Stimulated activated naive CD8-positive, alpha-beta T cell treated with anti-CD3 and anti-CD28 coated beads, Interleukin-15, amount 100 ng/mL, for 72 hours (primary cell): Measurements from ENCODE around the gene NXN.
A peak's percentile ranks its signal among the peaks of the same experiment; 100 is the strongest.
"Not testable (repeated sequence)": the region's sequence is repeated elsewhere in the genome, so short reads cannot be mapped to it uniquely, and the experiment has no call there.

Experiments used
- ATAC-seq: fragments of 150-1000 bp; cut with Tn5 transposase; 2 replicates; pipeline ENCODE4 v1.10.0; 2021; ENCODE audit warnings: mild to moderate bottlenecking, moderate library complexity
- DNase-seq, 2 donors: peaks; one replicate each; pipeline ENCODE4 v3.0.0; 2021 to 2022
- H3K27ac Mint-ChIP-seq, 2 donors: one replicate each; pipeline ENCODE4 v1.8.0; 2022; ENCODE audit warnings: mild to moderate bottlenecking in 2 of 2, mixed read lengths in 2 of 2, moderate library complexity in 2 of 2
- H3K27me3 Mint-ChIP-seq: one replicate; pipeline ENCODE4 v1.8.0; 2022; ENCODE audit warnings: mixed read lengths
- H3K4me1 Mint-ChIP-seq: one replicate; pipeline ENCODE4 v1.8.0; 2022; ENCODE audit warnings: mild to moderate bottlenecking, mixed read lengths
- H3K4me3 Mint-ChIP-seq, 2 donors: one replicate each; pipeline ENCODE4 v1.8.0; 2022; ENCODE audit warnings: mild to moderate bottlenecking in 2 of 2, mixed read lengths in 2 of 2, moderate library complexity in 1 of 2
- H3K9me3 Mint-ChIP-seq, 2 donors: one replicate each; pipeline ENCODE4 v1.8.0; 2022; ENCODE audit warnings: mixed read lengths in 2 of 2

NXN gene

GRCh38 chr17:841313-841712 lies 138.3 kb downstream of the NXN start:
- Mint-ChIP-seq H3K4me1 (peaks cover under 1% of the 10 kb centered on the region), H3K27ac (no peak overlapping the region), H3K9me3 (no peaks in the 10 kb centered on the region), H3K27me3 (peaks cover 37% of the 10 kb centered on the region), H3K4me3 (no peak overlapping the region)
- no peak for DNase-seq
- no peak for ATAC-seq

GRCh38 chr17:838486-838885 lies 141.1 kb downstream of the NXN start:
- ATAC-seq (no peak), DNase-seq (no peak)
- Mint-ChIP-seq H3K9me3 (no peaks in the 10 kb centered on the region), H3K4me3 (no peak overlapping the region), H3K27ac (no peak overlapping the region), H3K27me3 (peaks cover 14% of the 10 kb centered on the region), H3K4me1 (no peaks in the 10 kb centered on the region)

DNA sequence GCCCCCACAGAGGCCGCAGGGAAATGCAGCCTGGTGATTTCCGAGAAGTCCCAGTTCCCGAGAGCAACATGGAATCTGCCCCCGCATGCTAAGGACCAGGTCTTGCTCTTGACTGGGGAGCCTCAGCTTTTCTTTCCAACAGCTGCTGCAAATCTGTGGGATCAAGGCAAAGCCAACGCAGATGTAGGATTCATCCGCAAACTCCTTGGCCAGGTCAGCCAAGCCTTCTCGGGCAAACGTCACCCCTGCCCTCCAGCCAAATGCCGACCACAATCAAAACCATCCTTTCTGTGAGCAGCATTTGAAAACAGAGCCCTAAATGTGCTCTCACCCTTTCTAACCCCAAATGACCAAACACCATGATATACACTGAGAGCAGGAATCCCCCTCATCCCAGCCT lies 143.4 kb downstream of the NXN start:
- DNase-seq (no peak), ATAC-seq (no peak)
- Mint-ChIP-seq H3K27me3 (peaks cover 9% of the 10 kb centered on the region), H3K27ac (no peak overlapping the region), H3K4me3 (no peak overlapping the region), H3K9me3 (no peaks in the 10 kb centered on the region), H3K4me1 (no peaks in the 10 kb centered on the region)

GRCh38 chr17:835721-836120 lies 143.9 kb downstream of the NXN start:
- H3K9me3 Mint-ChIP-seq, H3K27me3 Mint-ChIP-seq, ATAC-seq, H3K4me1 Mint-ChIP-seq, H3K27ac Mint-ChIP-seq, H3K4me3 Mint-ChIP-seq, DNase-seq: not testable (repeated sequence)

GRCh38 chr17:835263-835662 lies 144.3 kb downstream of the NXN start:
- peak overlapping the region in 1 of 2 donors; percentile 25 for H3K27ac Mint-ChIP-seq
- H3K4me3 Mint-ChIP-seq: no peak overlapping the region
- H3K4me1 Mint-ChIP-seq: no peaks in the 10 kb centered on the region
- ATAC-seq (no peak), DNase-seq (no peak)
- H3K9me3 Mint-ChIP-seq: peaks cover 0 to 1% of the 10 kb centered on the region in 2 donors
- peaks cover 11% of the 10 kb centered on the region for H3K27me3 Mint-ChIP-seq

GRCh38 chr17:834136-834535 lies 145.4 kb downstream of the NXN start:
- Mint-ChIP-seq H3K27me3 (peaks cover 16% of the 10 kb centered on the region), H3K9me3 (peaks cover 0 to 7% of the 10 kb centered on the region in 2 donors), H3K4me3 (no peak overlapping the region), H3K27ac (no peak overlapping the region), H3K4me1 (no peaks in the 10 kb centered on the region)
- ATAC-seq (no peak), DNase-seq (no peak)

GRCh38 chr17:830950-831349 lies 148.6 kb downstream of the NXN start:
- Mint-ChIP-seq H3K4me1 (no peaks in the 10 kb centered on the region), H3K9me3 (peaks cover 0 to 7% of the 10 kb centered on the region in 2 donors), H3K4me3 (no peak overlapping the region), H3K27me3 (peaks cover 7% of the 10 kb centered on the region), H3K27ac (no peak overlapping the region)
- DNase-seq (no peak), ATAC-seq (no peak)

GRCh38 chr17:830381-830780 lies 149.2 kb downstream of the NXN start:
- H3K9me3 Mint-ChIP-seq: peaks cover 0 to 7% of the 10 kb centered on the region in 2 donors
- DNase-seq (no peak), ATAC-seq (no peak)
- H3K27me3 Mint-ChIP-seq: peaks cover 7% of the 10 kb centered on the region
- H3K4me3 Mint-ChIP-seq: no peak overlapping the region
- no peaks in the 10 kb centered on the region for H3K4me1 Mint-ChIP-seq
- no peak overlapping the region for H3K27ac Mint-ChIP-seq

GRCh38 chr17:829614-830013 lies 150.0 kb downstream of the NXN start:
- not testable (repeated sequence) for ATAC-seq, H3K27ac Mint-ChIP-seq, H3K4me1 Mint-ChIP-seq, H3K9me3 Mint-ChIP-seq, H3K4me3 Mint-ChIP-seq, H3K27me3 Mint-ChIP-seq, DNase-seq

DNA sequence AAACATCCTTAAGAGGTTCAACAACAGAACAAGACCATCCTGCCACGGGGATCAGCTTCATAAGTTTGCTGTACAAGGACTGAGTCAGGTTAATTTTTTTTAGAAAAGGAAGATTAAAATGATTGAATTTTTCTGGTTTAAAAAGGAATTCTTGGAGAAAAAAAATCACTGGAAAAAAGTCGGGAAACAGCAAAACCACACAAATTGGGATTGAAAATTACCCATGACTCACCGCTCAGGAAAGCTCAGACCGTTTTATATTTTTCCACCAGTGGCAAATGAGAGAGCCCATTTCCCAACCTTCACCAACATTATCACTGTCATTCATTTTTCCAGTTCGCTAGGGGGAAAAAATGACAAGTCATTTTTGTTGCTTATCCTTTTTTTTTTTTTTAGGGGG lies 150.8 kb downstream of the NXN start:
- peaks cover 7% of the 10 kb centered on the region for H3K27me3 Mint-ChIP-seq
- H3K9me3 Mint-ChIP-seq: peaks cover 0 to 7% of the 10 kb centered on the region in 2 donors
- ATAC-seq (no peak), DNase-seq (no peak)
- no peak overlapping the region for H3K4me3 Mint-ChIP-seq
- no peaks in the 10 kb centered on the region for H3K4me1 Mint-ChIP-seq
- H3K27ac Mint-ChIP-seq: no peak overlapping the region

- H3K27ac Mint-ChIP-seq: no peak overlapping the region
- ATAC-seq: no peak
- no peak overlapping the region for H3K4me3 Mint-ChIP-seq
- H3K27me3 Mint-ChIP-seq: peaks cover 7% of the 10 kb centered on the region
- peaks cover 0 to 7% of the 10 kb centered on the region in 2 donors for H3K9me3 Mint-ChIP-seq
- no peaks in the 10 kb centered on the region for H3K4me1 Mint-ChIP-seq
- DNase-seq: no peak
Observed at GRCh38 chr17:826778-827177, 152.8 kb downstream of the NXN start.

DNA sequence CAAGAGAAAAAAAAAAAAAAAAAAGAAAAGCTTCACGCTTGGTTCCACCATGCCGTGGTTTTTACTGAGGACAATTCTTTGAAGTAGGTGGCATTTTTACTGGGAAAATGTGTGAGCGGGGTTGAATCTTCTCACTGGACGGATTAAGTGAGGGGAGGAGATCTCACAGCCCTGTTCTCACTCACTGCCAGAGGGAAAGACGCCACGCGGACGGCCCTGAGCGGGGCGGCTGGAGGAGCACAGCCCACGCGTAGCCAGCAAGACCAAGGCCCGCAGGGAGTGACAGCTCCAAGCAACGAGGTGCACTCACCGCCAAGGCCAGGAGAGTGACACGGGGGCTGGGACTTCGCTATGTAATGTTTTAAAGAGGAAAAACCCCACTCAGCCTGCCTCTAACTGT lies 154.4 kb downstream of the NXN start:
- H3K27me3 Mint-ChIP-seq: peaks cover 5% of the 10 kb centered on the region
- no peak for DNase-seq
- ATAC-seq: no peak
- H3K27ac Mint-ChIP-seq: no peak overlapping the region
- peaks cover 0 to 5% of the 10 kb centered on the region in 2 donors for H3K9me3 Mint-ChIP-seq
- no peak overlapping the region for H3K4me3 Mint-ChIP-seq
- no peaks in the 10 kb centered on the region for H3K4me1 Mint-ChIP-seq

DNA sequence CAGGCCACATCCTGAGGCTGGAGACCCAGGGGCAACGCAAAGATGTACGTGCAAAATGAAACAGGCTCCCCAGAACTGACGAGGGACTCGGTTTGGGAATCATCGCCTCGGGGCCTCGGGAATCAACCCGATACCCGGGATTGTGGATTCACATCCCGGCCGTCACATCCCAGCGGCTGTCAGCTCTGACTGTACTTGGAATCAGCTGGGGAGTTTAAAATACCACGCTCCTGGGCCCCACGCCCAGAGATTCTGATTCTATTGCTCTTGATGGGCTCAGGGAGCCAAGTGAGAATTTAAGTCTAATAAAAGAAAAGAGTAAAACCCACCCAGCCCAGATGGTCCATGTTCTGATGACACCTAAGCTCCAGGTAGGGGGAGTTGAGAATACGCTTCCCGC lies 155.2 kb downstream of the NXN start:
- H3K4me1 Mint-ChIP-seq: no peaks in the 10 kb centered on the region
- DNase-seq: no peak
- H3K27ac Mint-ChIP-seq: peak overlapping the region in 1 of 2 donors; percentile 82

GRCh38 chr17:823501-823902 lies 156.1 kb downstream of the NXN start:
- H3K27me3 Mint-ChIP-seq: no peaks in the 10 kb centered on the region
- no peak overlapping the region for H3K27ac Mint-ChIP-seq
- ATAC-seq (no peak), DNase-seq (no peak)
- H3K9me3 Mint-ChIP-seq: no peaks in the 10 kb centered on the region
- no peaks in the 10 kb centered on the region for H3K4me1 Mint-ChIP-seq
- no peak overlapping the region for H3K4me3 Mint-ChIP-seq

More for the DNA sequence above, 155.2 kb downstream of the NXN start:
- no peaks in the 10 kb centered on the region for H3K27me3 Mint-ChIP-seq
- no peaks in the 10 kb centered on the region for H3K9me3 Mint-ChIP-seq
- ATAC-seq: no peak
- H3K4me3 Mint-ChIP-seq: no peak overlapping the region

- no peak for ATAC-seq
- Mint-ChIP-seq H3K27ac (no peak overlapping the region), H3K9me3 (no peaks in the 10 kb centered on the region), H3K4me1 (no peaks in the 10 kb centered on the region), H3K4me3 (no peak overlapping the region), H3K27me3 (no peaks in the 10 kb centered on the region)
- no peak for DNase-seq
Observed at GRCh38 chr17:819251-819650, 160.3 kb downstream of the NXN start.

GRCh38 chr17:814371-814770 lies 165.2 kb downstream of the NXN start:
- Mint-ChIP-seq H3K27me3 (peaks cover 7% of the 10 kb centered on the region), H3K27ac (no peak overlapping the region), H3K4me3 (no peak overlapping the region), H3K4me1 (no peaks in the 10 kb centered on the region), H3K9me3 (peaks cover 0 to 5% of the 10 kb centered on the region in 2 donors)
- DNase-seq (no peak), ATAC-seq (no peak)

- Mint-ChIP-seq H3K9me3 (peaks cover 0 to 5% of the 10 kb centered on the region in 2 donors), H3K27me3 (peaks cover 11% of the 10 kb centered on the region), H3K27ac (no peak overlapping the region), H3K4me1 (no peaks in the 10 kb centered on the region), H3K4me3 (no peak overlapping the region)
- no peak for ATAC-seq
- DNase-seq: no peak
Observed at GRCh38 chr17:812638-813204, 166.9 kb downstream of the NXN start.
